ENCODE results near the gene BCL7B.
A peak's percentile ranks its signal among the peaks of the same experiment; 100 is the strongest.
"Not testable (repeated sequence)": the region's sequence is repeated elsewhere in the genome, so short reads cannot be mapped to it uniquely, and the experiment has no call there.

BCL7B gene

GRCh38 chr7:73572767-73573186 lies 15.3 kb upstream of the BCL7B start:
- DNase-seq (ENCODE audit: low read depth in 2 of 2), result no peak

GRCh38 chr7:73570977-73571376 lies 13.5 kb upstream of the BCL7B start:
- no peak for DNase-seq (ENCODE audit: low read depth in 2 of 2)

- DNase-seq (ENCODE audit: low read depth in 2 of 2), result no peak
Observed at GRCh38 chr7:73570521-73570920, 13.0 kb upstream of the BCL7B start.

- DNase-seq (ENCODE audit: low read depth in 2 of 2), result no peak
Observed at GRCh38 chr7:73569042-73569608, 11.6 kb upstream of the BCL7B start.

GRCh38 chr7:73567846-73568685 lies 10.6 kb upstream of the BCL7B start:
- no peak for DNase-seq (ENCODE audit: low read depth in 2 of 2)

- DNase-seq (ENCODE audit: low read depth in 2 of 2), result no peak
Observed at GRCh38 chr7:73567140-73567539, 9.7 kb upstream of the BCL7B start.

- DNase-seq (ENCODE audit: low read depth in 2 of 2), result not testable (repeated sequence)
Observed at GRCh38 chr7:73566431-73566830, 8.9 kb upstream of the BCL7B start.

- DNase-seq (ENCODE audit: low read depth in 2 of 2), result no peak
Observed at GRCh38 chr7:73565675-73566340, 8.3 kb upstream of the BCL7B start.

- no peak for DNase-seq (ENCODE audit: low read depth in 2 of 2)
Observed at GRCh38 chr7:73560109-73560835, 2.8 kb upstream of the BCL7B start.

- DNase-seq (ENCODE audit: low read depth in 2 of 2), result peak; percentile 73 to 75
Observed at GRCh38 chr7:73557108-73557396, 438 bp downstream of the BCL7B start.

GRCh38 chr7:73556208-73557107 lies 1.0 kb downstream of the BCL7B start:
- no peak for DNase-seq (ENCODE audit: low read depth in 2 of 2)

- no peak for DNase-seq (ENCODE audit: low read depth in 2 of 2)
Observed at GRCh38 chr7:73555411-73555982, 2.0 kb downstream of the BCL7B start.

GRCh38 chr7:73550093-73550492 lies 7.4 kb downstream of the BCL7B start:
- not testable (repeated sequence) for DNase-seq (ENCODE audit: low read depth in 2 of 2)

GRCh38 chr7:73549176-73549575 lies 8.3 kb downstream of the BCL7B start:
- DNase-seq (ENCODE audit: low read depth in 2 of 2), result no peak

- no peak for DNase-seq (ENCODE audit: low read depth in 2 of 2)
Observed at GRCh38 chr7:73547841-73548240, 9.6 kb downstream of the BCL7B start.

GRCh38 chr7:73544678-73545077 lies 12.8 kb downstream of the BCL7B start:
- no peak for DNase-seq (ENCODE audit: low read depth in 2 of 2)

- no peak for DNase-seq (ENCODE audit: low read depth in 2 of 2)
Observed at GRCh38 chr7:73541722-73542121, 15.8 kb downstream of the BCL7B start.

GRCh38 chr7:73539709-73540108 lies 17.8 kb downstream of the BCL7B start:
- DNase-seq (ENCODE audit: low read depth in 2 of 2), result no peak

- DNase-seq (ENCODE audit: low read depth in 2 of 2), result not testable (repeated sequence)
Observed at GRCh38 chr7:73538510-73538909, 19.0 kb downstream of the BCL7B start.

GRCh38 chr7:73537051-73537450 lies 20.4 kb downstream of the BCL7B start:
- DNase-seq (ENCODE audit: low read depth in 2 of 2), result no peak

- DNase-seq (ENCODE audit: low read depth in 2 of 2), result no peak
Observed at GRCh38 chr7:73536479-73536878, 21.0 kb downstream of the BCL7B start.

All from stimulated activated CD8-positive, alpha-beta memory T cell treated with anti-CD3 and anti-CD28 coated beads, Interleukin-7, amount 100 ng/mL, for 1 hour (primary cell).